Activated CD8-positive, alpha-beta memory T cell treated with anti-CD3 and anti-CD28 coated beads, Interleukin-2, amount 50 U/mL, for 4 hours (primary cell): ENCODE data around the gene B3GNT8.
"Not testable (repeated sequence)": the region's sequence is repeated elsewhere in the genome, so short reads cannot be mapped to it uniquely, and the experiment has no call there.

Experiments used
- DNase-seq: peaks from one replicate; pipeline ENCODE4 v3.0.0-alpha.2; 2020

The B3GNT8 gene

GRCh38 chr19:41412953-41413352, 14.2 kb downstream of the B3GNT8 start:
- no peak for DNase-seq

- DNase-seq = no peak
Measured at GRCh38 chr19:41411968-41412265, 15.3 kb downstream of the B3GNT8 start.

GRCh38 chr19:41411100-41411967, 15.8 kb downstream of the B3GNT8 start:
- DNase-seq = no peak

- DNase-seq = no peak
Measured at GRCh38 chr19:41410336-41411054, 16.7 kb downstream of the B3GNT8 start.

GRCh38 chr19:41409288-41409687, 17.9 kb downstream of the B3GNT8 start:
- no peak for DNase-seq

- DNase-seq = not testable (repeated sequence)
Measured at GRCh38 chr19:41408846-41409245, 18.3 kb downstream of the B3GNT8 start.

- DNase-seq = no peak
Measured at GRCh38 chr19:41408256-41408655, 18.9 kb downstream of the B3GNT8 start.

- DNase-seq = no peak
Measured at GRCh38 chr19:41407271-41407670, 19.9 kb downstream of the B3GNT8 start.

- no peak for DNase-seq
Measured at GRCh38 chr19:41405776-41406175, 21.4 kb downstream of the B3GNT8 start.

- no peak for DNase-seq
Measured at GRCh38 chr19:41403181-41403970, 23.8 kb downstream of the B3GNT8 start.

- DNase-seq = no peak
Measured at GRCh38 chr19:41402010-41402409, 25.2 kb downstream of the B3GNT8 start.

GRCh38 chr19:41401483-41401882, 25.7 kb downstream of the B3GNT8 start:
- DNase-seq = no peak

- no peak for DNase-seq
Measured at GRCh38 chr19:41399525-41399924, 27.6 kb downstream of the B3GNT8 start.

GRCh38 chr19:41399091-41399490, 28.1 kb downstream of the B3GNT8 start:
- no peak for DNase-seq

- DNase-seq = no peak
Measured at GRCh38 chr19:41398598-41398997, 28.6 kb downstream of the B3GNT8 start.

GRCh38 chr19:41398050-41398418, 29.1 kb downstream of the B3GNT8 start:
- no peak for DNase-seq

- peak; percentile 98 for DNase-seq
Measured at GRCh38 chr19:41397086-41398049, 29.8 kb downstream of the B3GNT8 start, which contains the start of the genes BCKDHA and EXOSC5. TSS of gene BCKDHA (plus strand) at chr19:41397818. CDS start at chr19:41397828, 10 bp downstream. TSS of gene EXOSC5 (minus strand) at chr19:41397359. CDS start at chr19:41397328, 31 bp downstream.

GRCh38 chr19:41395355-41395754, 31.8 kb downstream of the B3GNT8 start:
- DNase-seq = no peak

- no peak for DNase-seq
Measured at GRCh38 chr19:41392775-41393174, 34.4 kb downstream of the B3GNT8 start.

- no peak for DNase-seq
Measured at GRCh38 chr19:41391618-41392017, 35.6 kb downstream of the B3GNT8 start.

- DNase-seq = no peak
Measured at GRCh38 chr19:41386442-41386841, 40.7 kb downstream of the B3GNT8 start.

GRCh38 chr19:41384351-41384750, 42.8 kb downstream of the B3GNT8 start:
- no peak for DNase-seq
